Measurements from ENCODE around the gene STON2.

- TF ChIP-seq CTCF (IDR thresholded peaks at IDR 0.05; ENCODE audit: poor library complexity) (no peak), EZH2 (IDR thresholded peaks at IDR 0.05; ENCODE audit: borderline replicate concordance) (no peak), EZH2phosphoT487 (IDR thresholded peaks at IDR 0.05; ENCODE audit: low read depth, severe bottlenecking, unreplicated experiment) (no peak)
These were observed 86.2 kb downstream of the STON2 start for GRCh38 chr14:81313775-81314429.

Data from hepatocyte (in vitro differentiated cells).